Erythroblast (primary cell): ENCODE measurements around the gene PITRM1.

Experiments used
- GATA1 ChIP-seq: IDR thresholded peaks from 2 replicates; pipeline ENCODE4 v1.6.1; 2011; ENCODE audit warnings: low read depth, mild to moderate bottlenecking, control low read depth, low read length, moderate library complexity
- POLR2A ChIP-seq: IDR thresholded peaks from 2 replicates; pipeline ENCODE4 v1.6.1; 2011; ENCODE audit warnings: mild to moderate bottlenecking, low read length

GRCh38 chr10:3166496-3167290, 5.9 kb downstream of the PITRM1 start:
- no peak for TF ChIP-seq POLR2A
- no peak for TF ChIP-seq GATA1
